Measurements from ENCODE around the gene PIEZO1. TPM values are rescaled to one million over a fixed set of nuclear protein-coding genes. Genes with fewer than 3 reads are reported as not detected.

The PIEZO1 gene
- total RNA-seq, 1 experiment from 2014 or later: 71.1 TPM

DNA sequence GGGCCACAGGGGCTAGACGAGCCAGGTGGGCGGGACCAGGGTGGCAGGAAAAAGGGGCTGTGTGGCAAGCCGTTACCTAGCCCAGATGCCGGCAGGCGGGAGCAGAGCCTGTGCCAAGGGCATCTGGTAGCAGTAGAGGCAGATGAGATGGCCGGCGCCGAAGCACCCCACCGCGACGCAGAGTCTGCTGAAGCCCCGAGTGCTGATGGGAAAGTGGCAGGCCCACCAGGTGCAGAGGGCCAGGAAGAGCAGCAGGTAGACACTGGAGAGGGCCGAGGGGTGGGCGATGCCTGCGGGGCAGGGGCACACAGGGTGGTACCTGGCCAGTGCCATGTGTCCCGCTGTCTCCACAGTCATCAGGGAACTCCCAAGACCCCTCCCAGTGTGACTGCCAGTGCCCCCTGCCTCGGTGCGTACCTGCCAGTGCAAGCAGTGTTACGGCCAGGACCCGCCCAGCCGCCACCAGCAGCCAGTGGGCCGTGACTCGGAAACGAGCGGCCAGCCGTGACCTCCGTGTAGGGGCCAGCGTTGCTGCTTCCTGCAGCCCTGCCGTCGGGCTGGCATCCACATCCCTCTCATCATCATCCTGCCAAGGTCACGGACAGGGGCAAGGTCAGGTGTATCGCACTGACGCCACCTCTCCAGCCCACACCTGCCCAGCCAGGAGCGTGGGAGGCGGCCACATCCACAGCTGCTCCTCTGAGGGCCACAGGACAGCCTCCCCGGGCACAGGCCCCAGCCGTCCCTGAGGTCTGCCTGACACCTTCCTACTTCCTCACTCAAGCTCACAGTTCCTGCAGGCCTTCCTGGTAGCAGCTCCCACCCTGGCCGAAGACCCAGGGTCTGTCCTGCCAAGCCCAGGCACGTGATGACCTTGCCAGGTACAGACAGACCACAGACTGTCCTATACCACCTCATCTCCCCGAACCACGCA is 46.6 kb downstream of the PIEZO1 start:
- Histone ChIP-seq H2BK12ac (ENCODE audit: insufficient read length, low read depth, low read length) (no peak overlapping the region), H3K23ac (ENCODE audit: insufficient read length, low read depth, low read length) (no peak overlapping the region), H2BK15ac (ENCODE audit: low read depth, low read length) (no peak overlapping the region), H3K27ac (ENCODE audit: insufficient read length, low read depth, low read length) (no peak overlapping the region), H2BK5ac (ENCODE audit: insufficient read length, low read length) (no peak overlapping the region), H3K23me2 (ENCODE audit: insufficient read length, low read depth, low read length, poor library complexity, severe bottlenecking) (no peaks in the 10 kb centered on the region), H4K8ac (replicated peaks; ENCODE audit: insufficient read length, low read depth, low read length) (no peak overlapping the region), H4K20me1 (ENCODE audit: control insufficient read depth, insufficient read depth, insufficient read length) (no peaks in the 10 kb centered on the region), H2AFZ (ENCODE audit: low read length) (no peak overlapping the region), H3K79me2 (ENCODE audit: insufficient read depth, low read length) (no peaks in the 10 kb centered on the region), H3K27me3 (ENCODE audit: insufficient read depth, low read length) (no peaks in the 10 kb centered on the region), H2AK5ac (ENCODE audit: insufficient read length, low read length) (no peak overlapping the region), H4K91ac (ENCODE audit: insufficient read length, low read depth, low read length) (no peak overlapping the region), H4K5ac (ENCODE audit: insufficient read length, low read depth, low read length) (no peak overlapping the region), H2BK120ac (ENCODE audit: low read depth, low read length, poor library complexity, severe bottlenecking) (no peak overlapping the region), H3K56ac (ENCODE audit: insufficient read length, low read depth, low read length) (no peak overlapping the region), H3K18ac (ENCODE audit: insufficient read length, low read depth, low read length) (no peak overlapping the region), H2BK20ac (ENCODE audit: low read depth, low read length, poor library complexity, severe bottlenecking) (no peak overlapping the region), H3K4me1 (ENCODE audit: insufficient read depth, low read length) (no peaks in the 10 kb centered on the region), H3K79me1 (ENCODE audit: insufficient read depth, low read depth, low read length, poor library complexity, severe bottlenecking) (no peaks in the 10 kb centered on the region), H3K4me2 (ENCODE audit: insufficient read depth, insufficient read length, low read length) (no peak overlapping the region), H3K4ac (ENCODE audit: low read depth, low read length) (no peak overlapping the region), H3K14ac (ENCODE audit: insufficient read depth, low read length) (no peak overlapping the region), H3K9ac (ENCODE audit: extremely low read depth, insufficient read length, low read length) (no peak overlapping the region), H3T11ph (ENCODE audit: low read length) (no peak overlapping the region), H3K9me3 (ENCODE audit: control insufficient read depth, low read depth, low read length) (no peaks in the 10 kb centered on the region)
- H3K4me1 Mint-ChIP-seq: 0 out of 4 replicates have a peak, but pooled peaks cover 0 to 3% of the 10 kb centered on the region in 2 experiments
- no peak for DNase-seq
- no peaks in the 10 kb centered on the region for H3K9me3 Mint-ChIP-seq
- no CpG with 5 or more reads among the region's 41 CpGs for WGBS (ENCODE audit: extremely low coverage, insufficient read length, low lambda C conversion rate)
- peaks cover 2 to 4% (median 3%) of the 10 kb centered on the region in 3 experiments; a peak in 4 of 7 replicates for H3K36me3 Mint-ChIP-seq (ENCODE audit: insufficient read depth in 1 of 3, low read depth in 3 of 3)
- no peaks in the 10 kb centered on the region; the same call in 1 of the 2 replicates for H3K27me3 Mint-ChIP-seq (ENCODE audit: low read depth)
- peak overlapping the region in 1 of 3 experiments; percentile 66; a peak in 1 of 7 replicates for H3K27ac Mint-ChIP-seq
- no peak overlapping the region for H3K4me3 Mint-ChIP-seq
- TF ChIP-seq, protein P1, sequence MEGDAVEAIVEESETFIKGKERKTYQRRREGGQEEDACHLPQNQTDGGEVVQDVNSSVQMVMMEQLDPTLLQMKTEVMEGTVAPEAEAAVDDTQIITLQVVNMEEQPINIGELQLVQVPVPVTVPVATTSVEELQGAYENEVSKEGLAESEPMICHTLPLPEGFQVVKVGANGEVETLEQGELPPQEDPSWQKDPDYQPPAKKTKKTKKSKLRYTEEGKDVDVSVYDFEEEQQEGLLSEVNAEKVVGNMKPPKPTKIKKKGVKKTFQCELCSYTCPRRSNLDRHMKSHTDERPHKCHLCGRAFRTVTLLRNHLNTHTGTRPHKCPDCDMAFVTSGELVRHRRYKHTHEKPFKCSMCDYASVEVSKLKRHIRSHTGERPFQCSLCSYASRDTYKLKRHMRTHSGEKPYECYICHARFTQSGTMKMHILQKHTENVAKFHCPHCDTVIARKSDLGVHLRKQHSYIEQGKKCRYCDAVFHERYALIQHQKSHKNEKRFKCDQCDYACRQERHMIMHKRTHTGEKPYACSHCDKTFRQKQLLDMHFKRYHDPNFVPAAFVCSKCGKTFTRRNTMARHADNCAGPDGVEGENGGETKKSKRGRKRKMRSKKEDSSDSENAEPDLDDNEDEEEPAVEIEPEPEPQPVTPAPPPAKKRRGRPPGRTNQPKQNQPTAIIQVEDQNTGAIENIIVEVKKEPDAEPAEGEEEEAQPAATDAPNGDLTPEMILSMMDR (conservative IDR thresholded peaks at IDR 0.05): no peak
